H9 (cell line): ENCODE measurements around the gene MCFD2. TPM values are rescaled to one million over a fixed set of nuclear protein-coding genes. Genes with fewer than 3 reads are reported as not detected.

Source experiments
- DNase-seq: peaks from one replicate; pipeline ENCODE4 v3.0.0-alpha.2; 2017
- H2AFZ ChIP-seq: one replicate; pipeline ENCODE4 v1.6.1; 2013; ENCODE audit warnings: mild to moderate bottlenecking, low read length, control low read depth, moderate library complexity
- H2AK5ac ChIP-seq: 2 replicates; pipeline ENCODE4 v1.6.1; 2013; ENCODE audit warnings: low read length, control low read depth, mixed read lengths; ENCODE audit not compliant: insufficient read length
- H2BK120ac ChIP-seq: one replicate; pipeline ENCODE4 v1.6.1; 2013; ENCODE audit warnings: low read depth, mild to moderate bottlenecking, low read length, control low read depth, inconsistent platforms; ENCODE audit not compliant: poor library complexity, severe bottlenecking
- H2BK12ac ChIP-seq: 2 replicates; pipeline ENCODE4 v1.6.1; 2013; ENCODE audit warnings: low read length, control low read depth, mixed read lengths, low read depth; ENCODE audit not compliant: insufficient read length
- H2BK15ac ChIP-seq: 2 replicates; pipeline ENCODE4 v1.6.1; 2013; ENCODE audit warnings: low read depth, low read length, control low read depth
- H2BK20ac ChIP-seq: one replicate; pipeline ENCODE4 v1.6.1; 2013; ENCODE audit warnings: low read depth, mild to moderate bottlenecking, low read length, control low read depth, inconsistent platforms; ENCODE audit not compliant: poor library complexity, severe bottlenecking
- H2BK5ac ChIP-seq: 2 replicates; pipeline ENCODE4 v1.6.1; 2013; ENCODE audit warnings: low read length, control low read depth, mixed read lengths; ENCODE audit not compliant: insufficient read length
- H3K14ac ChIP-seq: 2 replicates; pipeline ENCODE4 v1.6.1; 2013; ENCODE audit warnings: low read length, control low read depth; ENCODE audit not compliant: insufficient read depth
- H3K18ac ChIP-seq: 2 replicates; pipeline ENCODE4 v1.6.1; 2013; ENCODE audit warnings: low read depth, mild to moderate bottlenecking, mixed read lengths, low read length, control low read depth; ENCODE audit not compliant: insufficient read length
- H3K23ac ChIP-seq: 2 replicates; pipeline ENCODE4 v1.6.1; 2013; ENCODE audit warnings: low read length, control low read depth, mixed read lengths, low read depth; ENCODE audit not compliant: insufficient read length
- H3K23me2 ChIP-seq: 2 replicates; pipeline ENCODE4 v1.6.1; 2013; ENCODE audit warnings: low read depth, mild to moderate bottlenecking, mixed read lengths, low read length, control low read depth; ENCODE audit not compliant: insufficient read length, poor library complexity, severe bottlenecking
- H3K27ac ChIP-seq: 2 replicates; pipeline ENCODE4 v1.5.1; 2013; ENCODE audit warnings: low read length, control low read depth, mixed read lengths, low read depth; ENCODE audit not compliant: insufficient read length
- H3K27me3 ChIP-seq: 2 replicates; pipeline ENCODE4 v1.6.1; 2013; ENCODE audit warnings: low read length, control low read depth, inconsistent platforms; ENCODE audit not compliant: insufficient read depth
- H3K4ac ChIP-seq: 2 replicates; pipeline ENCODE4 v1.6.1; 2013; ENCODE audit warnings: low read depth, mild to moderate bottlenecking, control low read depth, inconsistent platforms, low read length, moderate library complexity
- H3K4me1 ChIP-seq: 2 replicates; pipeline ENCODE4 v1.6.1; 2013; ENCODE audit warnings: low read length, control low read depth, inconsistent platforms; ENCODE audit not compliant: insufficient read depth
- H3K4me2 ChIP-seq: 2 replicates; pipeline ENCODE4 v1.6.1; 2013; ENCODE audit warnings: low read length, control low read depth, mixed read lengths; ENCODE audit not compliant: insufficient read length, insufficient read depth
- H3K56ac ChIP-seq: 2 replicates; pipeline ENCODE4 v1.6.1; 2013; ENCODE audit warnings: low read depth, mild to moderate bottlenecking, mixed read lengths, low read length, control low read depth; ENCODE audit not compliant: insufficient read length
- H3K79me1 ChIP-seq: 2 replicates; pipeline ENCODE4 v1.6.1; 2013; ENCODE audit warnings: low read depth, mild to moderate bottlenecking, moderate library complexity, low read length, control low read depth, inconsistent platforms; ENCODE audit not compliant: insufficient read depth, poor library complexity, severe bottlenecking
- H3K79me2 ChIP-seq: 2 replicates; pipeline ENCODE4 v1.6.1; 2013; ENCODE audit warnings: low read length, control low read depth, inconsistent platforms; ENCODE audit not compliant: insufficient read depth
- H3K9ac ChIP-seq: 2 replicates; pipeline ENCODE4 v1.6.1; 2013; ENCODE audit warnings: low read length, control low read depth, mixed read lengths; ENCODE audit not compliant: insufficient read length; ENCODE audit errors: extremely low read depth
- H3K9me3 ChIP-seq: one replicate; pipeline ENCODE4 v1.6.1; 2013; ENCODE audit warnings: low read depth, low read length, inconsistent platforms; ENCODE audit not compliant: control insufficient read depth
- H3T11ph ChIP-seq: one replicate; pipeline ENCODE4 v1.6.1; 2013; ENCODE audit warnings: mild to moderate bottlenecking, low read length, control low read depth, inconsistent platforms
- H4K20me1 ChIP-seq: one replicate; pipeline ENCODE4 v1.6.1; 2013; ENCODE audit not compliant: control insufficient read depth, insufficient read length, insufficient read depth
- H4K5ac ChIP-seq: 2 replicates; pipeline ENCODE4 v1.6.1; 2013; ENCODE audit warnings: low read depth, mild to moderate bottlenecking, mixed read lengths, low read length, control low read depth; ENCODE audit not compliant: insufficient read length
- H4K8ac ChIP-seq: replicated peaks from 2 replicates; pipeline ENCODE4 v1.6.1; 2013; ENCODE audit warnings: low read length, control low read depth, mixed read lengths, low read depth; ENCODE audit not compliant: insufficient read length
- H4K91ac ChIP-seq: 2 replicates; pipeline ENCODE4 v1.6.1; 2013; ENCODE audit warnings: low read depth, mild to moderate bottlenecking, moderate library complexity, mixed read lengths, low read length, control low read depth; ENCODE audit not compliant: insufficient read length
- H3K27ac Mint-ChIP-seq, 3 experiments: 2 replicates in 2 of 3; 3 replicates in 1 of 3; pipeline ENCODE4 v1.8.0; 2020 to 2021; ENCODE audit warnings: mixed read lengths in 3 of 3, mild to moderate bottlenecking in 1 of 3, moderate library complexity in 1 of 3
- H3K27me3 Mint-ChIP-seq: 2 replicates; pipeline ENCODE4 v1.8.0; 2021; ENCODE audit warnings: low read depth, mild to moderate bottlenecking, moderate library complexity, mixed read lengths
- H3K36me3 Mint-ChIP-seq, 3 experiments: 2 replicates in 2 of 3; 3 replicates in 1 of 3; pipeline ENCODE4 v1.8.0; 2020 to 2021; ENCODE audit warnings: low read depth in 3 of 3, mixed read lengths in 3 of 3; ENCODE audit not compliant: insufficient read depth in 1 of 3
- H3K4me1 Mint-ChIP-seq, 2 experiments: 2 replicates each; pipeline ENCODE4 v1.8.0; 2020; ENCODE audit warnings: mixed read lengths in 2 of 2
- H3K4me3 Mint-ChIP-seq, 2 experiments: 2 replicates in 1 of 2; 3 replicates in 1 of 2; pipeline ENCODE4 v1.8.0; 2020 to 2021; ENCODE audit warnings: mild to moderate bottlenecking in 2 of 2, mixed read lengths in 2 of 2, moderate library complexity in 1 of 2
- H3K9me3 Mint-ChIP-seq, 2 experiments: 2 replicates in 1 of 2; 3 replicates in 1 of 2; pipeline ENCODE4 v1.8.0; 2020; ENCODE audit warnings: mild to moderate bottlenecking in 2 of 2, mixed read lengths in 2 of 2, moderate library complexity in 1 of 2
- WGBS: extraction: QIAGEN DNeasy Blood & Tissue Kit; methylation state at CpG from one replicate; pipeline ENCODE4 v1.1.7; 2013; ENCODE audit warnings: missing lambda C conversion rate, low lambda C conversion rate, mixed read lengths; ENCODE audit not compliant: insufficient read length; ENCODE audit errors: extremely low coverage; 5-methylcytosine and 5-hydroxymethylcytosine counted together
- total RNA-seq: library from RNA; stranded (reverse); gene quantifications from 2 replicates; pipeline ENCODE4 v1.2.1, GENCODE V29; 2021
- TF ChIP-seq, protein P1 (sequence below): fragments of 200-600 bp; sonication (generic); conservative IDR thresholded peaks from 3 replicates; pipeline ENCODE4 v1.8.0; 2021; ENCODE audit warnings: antibody characterized with exemption, mild to moderate bottlenecking

The MCFD2 gene
- total RNA-seq, 1 experiment from 2014 or later, result 64.6 TPM

DNA sequence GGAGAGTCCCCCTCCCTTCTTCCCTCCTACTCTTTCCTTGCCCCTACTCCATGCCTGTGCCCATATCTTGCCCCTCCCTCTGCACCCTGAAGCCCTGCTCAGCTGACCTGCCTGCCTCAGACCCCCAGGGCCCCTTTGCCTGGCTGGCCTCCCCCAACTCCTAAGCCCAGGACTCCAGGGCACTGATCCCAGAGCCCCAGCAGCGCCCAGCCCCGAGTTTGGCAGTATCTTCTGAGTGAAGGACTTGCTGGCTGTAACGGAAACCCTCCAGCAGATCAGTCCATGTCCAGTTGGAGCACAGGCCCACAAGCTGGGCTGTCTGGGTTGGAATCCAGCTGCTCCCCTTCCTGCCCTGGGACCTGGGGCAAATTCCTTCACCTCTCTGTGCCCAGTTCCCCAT lies 46.0 kb downstream of the MCFD2 start:
- H4K5ac ChIP-seq, result no peak overlapping the region
- H3K27me3 Mint-ChIP-seq, result peaks cover 4% of the 10 kb centered on the region
- H3K23ac ChIP-seq, result no peak overlapping the region
- no peaks in the 10 kb centered on the region for H3K79me2 ChIP-seq
- H3K9ac ChIP-seq, result no peak overlapping the region
- TF ChIP-seq, protein P1, sequence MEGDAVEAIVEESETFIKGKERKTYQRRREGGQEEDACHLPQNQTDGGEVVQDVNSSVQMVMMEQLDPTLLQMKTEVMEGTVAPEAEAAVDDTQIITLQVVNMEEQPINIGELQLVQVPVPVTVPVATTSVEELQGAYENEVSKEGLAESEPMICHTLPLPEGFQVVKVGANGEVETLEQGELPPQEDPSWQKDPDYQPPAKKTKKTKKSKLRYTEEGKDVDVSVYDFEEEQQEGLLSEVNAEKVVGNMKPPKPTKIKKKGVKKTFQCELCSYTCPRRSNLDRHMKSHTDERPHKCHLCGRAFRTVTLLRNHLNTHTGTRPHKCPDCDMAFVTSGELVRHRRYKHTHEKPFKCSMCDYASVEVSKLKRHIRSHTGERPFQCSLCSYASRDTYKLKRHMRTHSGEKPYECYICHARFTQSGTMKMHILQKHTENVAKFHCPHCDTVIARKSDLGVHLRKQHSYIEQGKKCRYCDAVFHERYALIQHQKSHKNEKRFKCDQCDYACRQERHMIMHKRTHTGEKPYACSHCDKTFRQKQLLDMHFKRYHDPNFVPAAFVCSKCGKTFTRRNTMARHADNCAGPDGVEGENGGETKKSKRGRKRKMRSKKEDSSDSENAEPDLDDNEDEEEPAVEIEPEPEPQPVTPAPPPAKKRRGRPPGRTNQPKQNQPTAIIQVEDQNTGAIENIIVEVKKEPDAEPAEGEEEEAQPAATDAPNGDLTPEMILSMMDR, result no peak
- H3K4me3 Mint-ChIP-seq, result no peak overlapping the region
- H3K4ac ChIP-seq, result no peak overlapping the region
- no peak overlapping the region for H3K4me2 ChIP-seq
- no peak overlapping the region for H2BK12ac ChIP-seq
- H3K36me3 Mint-ChIP-seq, result no peaks in the 10 kb centered on the region
- H2BK20ac ChIP-seq, result no peak overlapping the region
- H2AK5ac ChIP-seq, result no peak overlapping the region
- no peaks in the 10 kb centered on the region for H3K4me1 ChIP-seq
- no peaks in the 10 kb centered on the region for H3K27me3 ChIP-seq
- H3K4me1 Mint-ChIP-seq, result peaks cover 5 to 8% of the 10 kb centered on the region in 2 experiments; a peak in 3 of 4 replicates
- no peaks in the 10 kb centered on the region for H3K79me1 ChIP-seq
- H4K91ac ChIP-seq, result no peak overlapping the region
- H3K56ac ChIP-seq, result no peak overlapping the region
- no peak overlapping the region for H2BK120ac ChIP-seq
- no peak overlapping the region for H3K27ac ChIP-seq
- H3K23me2 ChIP-seq, result no peaks in the 10 kb centered on the region
- no peak overlapping the region for H3K18ac ChIP-seq
- no peak overlapping the region for H3K14ac ChIP-seq
- no peaks in the 10 kb centered on the region for H3K9me3 ChIP-seq
- H3K27ac Mint-ChIP-seq, result peak overlapping the region in 1 of 3 experiments; percentile 75; a peak in 3 of 7 replicates
- H3T11ph ChIP-seq, result no peak overlapping the region
- no CpG with 5 or more reads among the region's 3 CpGs for WGBS
- no peaks in the 10 kb centered on the region for H4K20me1 ChIP-seq
- peaks cover 0 to 5% of the 10 kb centered on the region in 2 experiments; a peak in 4 of 5 replicates for H3K9me3 Mint-ChIP-seq
- H2BK5ac ChIP-seq, result no peak overlapping the region
- H2AFZ ChIP-seq, result no peak overlapping the region
- no peak for DNase-seq
- no peak overlapping the region for H2BK15ac ChIP-seq
- no peak overlapping the region for H4K8ac ChIP-seq
